Esophagus squamous epithelium (tissue), 4 donors: ENCODE results near the gene MBNL2.

Experiments
- CTCF ChIP-seq, 6 experiments: fragments of 450-650 bp in 4 of 6; fragments of 200-600 bp in 2 of 6; sonication (generic) in 2 of 6; IDR thresholded peaks; one replicate each; pipeline ENCODE4 v1.5.1; 2016 to 2019; ENCODE audit warnings: antibody characterized with exemption in 6 of 6, mild to moderate bottlenecking in 4 of 6, moderate library complexity in 4 of 6
- POLR2A ChIP-seq, 4 donors: fragments of 450-650 bp; IDR thresholded peaks; one replicate each; pipeline ENCODE4 v1.6.1; 2017; ENCODE audit warnings: antibody characterized with exemption in 4 of 4, mild to moderate bottlenecking in 4 of 4, moderate library complexity in 3 of 4

- no peak for TF ChIP-seq CTCF (IDR thresholded peaks at IDR 0.05)
- no peak for TF ChIP-seq POLR2A (IDR thresholded peaks at IDR 0.05)
Observed at GRCh38 chr13:97437729-97438128, 215.6 kb downstream of the MBNL2 start.
